Stomach smooth muscle (tissue), 2 donors: Measurements from ENCODE around the gene RNF32.

Experiments used
- H3K27ac ChIP-seq: one replicate; pipeline ENCODE4 v1.7.0; 2013; ENCODE audit warnings: mild to moderate bottlenecking, low read length, inconsistent platforms
- H3K27me3 ChIP-seq, 2 donors: one replicate each; pipeline ENCODE4 v1.7.0; 2013; ENCODE audit warnings: low read length in 2 of 2; ENCODE audit not compliant: insufficient read depth in 2 of 2, control insufficient read depth in 1 of 2
- H3K36me3 ChIP-seq, 2 donors: one replicate each; pipeline ENCODE4 v1.7.0; 2013; ENCODE audit warnings: low read length in 2 of 2; ENCODE audit not compliant: control insufficient read depth in 2 of 2, insufficient read depth in 2 of 2
- H3K4me1 ChIP-seq: one replicate; pipeline ENCODE4 v1.7.0; 2013; ENCODE audit warnings: low read length; ENCODE audit not compliant: control insufficient read depth, insufficient read depth
- H3K4me3 ChIP-seq, 2 donors: one replicate each; pipeline ENCODE4 v1.7.0; 2013; ENCODE audit warnings: low read length in 2 of 2
- H3K9ac ChIP-seq, 2 donors: one replicate each; pipeline ENCODE4 v1.7.0; 2013; ENCODE audit warnings: low read length in 2 of 2, mild to moderate bottlenecking in 1 of 2
- H3K9me3 ChIP-seq, 2 donors: one replicate each; pipeline ENCODE4 v1.7.0; 2013; ENCODE audit warnings: low read length in 2 of 2; ENCODE audit not compliant: control insufficient read depth in 2 of 2
- donor health status: healthy.
- donor health status: Pancreatic carcinoma.

Gene RNF32

DNA sequence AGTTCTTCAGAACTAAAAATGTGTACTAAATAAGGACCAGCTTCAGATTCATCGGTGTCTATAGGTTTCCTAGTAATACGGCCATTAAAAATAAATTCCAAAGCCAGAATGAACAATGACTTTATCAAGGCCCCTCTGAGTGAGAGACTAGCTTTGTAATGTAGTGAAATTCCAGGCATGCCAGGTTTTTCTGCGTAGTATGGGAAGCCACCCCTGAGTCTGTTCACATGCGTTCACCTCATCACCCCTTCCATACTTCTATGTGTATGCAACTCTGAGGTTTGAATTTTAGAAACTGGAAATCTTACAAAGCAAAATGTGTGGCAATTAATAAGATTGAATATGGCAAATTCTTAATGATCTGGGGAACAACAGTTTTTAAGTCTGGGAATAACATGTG lies 24.5 kb downstream of the RNF32 start:
- no peak overlapping the region for H3K27ac ChIP-seq
- H3K36me3 ChIP-seq: peaks cover 0 to 3% of the 10 kb centered on the region in 2 donors
- no peak overlapping the region for H3K4me3 ChIP-seq
- H3K27me3 ChIP-seq: no peaks in the 10 kb centered on the region
- H3K9me3 ChIP-seq: no peaks in the 10 kb centered on the region
- H3K9ac ChIP-seq: no peak overlapping the region
- H3K4me1 ChIP-seq: no peaks in the 10 kb centered on the region

DNA sequence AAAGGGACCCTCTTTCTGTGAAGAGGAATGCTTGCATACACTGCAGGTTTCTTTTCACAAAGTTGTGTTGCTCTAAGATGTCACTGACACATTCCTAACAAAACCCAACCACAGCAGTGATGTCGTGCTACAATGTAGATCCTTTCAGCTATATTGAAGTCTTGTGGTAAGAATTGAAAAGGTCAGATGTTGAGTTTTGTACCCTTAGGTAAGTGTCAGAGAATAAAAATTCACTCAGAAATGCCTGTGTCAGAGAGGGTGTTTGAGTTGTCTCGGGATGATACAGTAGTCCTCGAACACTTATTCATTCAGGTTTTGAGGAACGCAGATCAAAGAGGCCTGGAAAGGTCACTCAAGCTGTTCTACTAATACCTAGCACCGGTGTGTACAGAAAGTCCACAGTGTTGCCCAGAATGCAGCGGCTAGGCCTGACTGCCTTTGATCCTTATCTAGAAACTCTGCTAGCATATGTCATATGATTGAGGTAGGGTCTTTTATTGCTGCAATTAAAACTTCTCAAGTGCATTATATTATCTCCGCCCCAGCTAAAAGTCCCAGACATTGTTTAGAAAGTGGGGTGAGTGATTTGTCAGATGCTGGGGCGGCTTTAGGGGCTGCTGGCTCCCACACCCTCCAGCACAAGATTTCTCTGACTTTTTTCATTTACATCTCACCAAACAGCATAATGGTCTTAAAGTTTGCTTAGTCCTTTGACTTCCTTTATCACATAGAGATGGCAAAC lies 26.0 kb downstream of the RNF32 start:
- H3K4me1 ChIP-seq: no peaks in the 10 kb centered on the region
- H3K9me3 ChIP-seq: no peaks in the 10 kb centered on the region
- H3K4me3 ChIP-seq: no peak overlapping the region
- H3K36me3 ChIP-seq: peaks cover 0 to 3% of the 10 kb centered on the region in 2 donors
- H3K9ac ChIP-seq: no peak overlapping the region
- H3K27me3 ChIP-seq: no peaks in the 10 kb centered on the region
- H3K27ac ChIP-seq: no peak overlapping the region

DNA sequence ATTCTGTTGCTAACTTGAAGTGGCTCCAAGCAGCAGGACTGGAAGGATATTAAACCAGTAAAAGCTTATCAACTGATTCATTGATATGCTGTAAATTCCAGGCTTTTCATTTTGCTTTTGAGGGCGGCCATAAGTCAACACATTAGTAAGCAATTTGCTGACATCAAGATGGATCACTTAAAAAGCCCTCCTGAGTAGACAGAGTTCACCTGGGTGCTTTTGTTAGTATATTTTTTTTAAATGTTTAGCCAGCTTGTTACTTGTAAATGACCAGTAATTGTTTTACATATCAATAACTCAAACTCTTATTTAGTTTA lies 26.5 kb downstream of the RNF32 start:
- H3K27ac ChIP-seq: no peak overlapping the region

DNA sequence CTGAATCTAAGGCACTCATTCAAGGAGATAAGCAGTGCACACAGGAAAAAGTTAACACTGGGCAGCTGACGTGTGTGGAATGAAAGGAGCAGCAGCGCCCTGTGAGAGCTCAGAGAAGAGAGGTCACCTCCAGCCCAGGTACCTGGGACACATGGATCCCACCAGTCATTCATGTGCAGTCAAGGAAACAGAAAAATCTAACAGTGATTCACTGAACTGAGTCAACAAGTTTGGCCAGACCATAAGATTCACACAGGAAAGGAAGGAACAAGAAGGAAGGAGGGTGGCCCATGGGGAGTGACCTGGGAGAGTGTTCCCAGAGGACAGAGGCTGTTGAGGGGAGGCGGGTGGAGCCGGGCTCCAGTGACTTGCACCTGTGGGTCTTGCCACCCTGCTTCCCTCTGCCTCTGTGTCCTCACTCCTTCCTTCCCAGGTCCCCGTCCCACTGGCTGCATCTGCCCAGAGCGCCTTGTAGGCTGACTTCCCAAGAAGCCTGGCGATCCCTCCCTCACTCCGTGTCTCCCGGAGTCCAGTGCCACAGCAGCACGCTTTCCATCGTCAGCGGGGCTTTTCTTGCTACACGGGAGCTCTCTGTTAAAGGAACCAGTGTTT lies 27.7 kb downstream of the RNF32 start:
- no peak overlapping the region for H3K27ac ChIP-seq
- H3K27me3 ChIP-seq: no peaks in the 10 kb centered on the region
- H3K4me3 ChIP-seq: no peak overlapping the region
- peaks cover 0 to 6% of the 10 kb centered on the region in 2 donors for H3K36me3 ChIP-seq
- no peak overlapping the region for H3K9ac ChIP-seq
- H3K9me3 ChIP-seq: no peaks in the 10 kb centered on the region
- no peaks in the 10 kb centered on the region for H3K4me1 ChIP-seq

More for the DNA sequence above, 26.5 kb downstream of the RNF32 start:
- no peaks in the 10 kb centered on the region for H3K27me3 ChIP-seq
- H3K4me1 ChIP-seq: no peaks in the 10 kb centered on the region
- no peak overlapping the region for H3K4me3 ChIP-seq
- H3K9me3 ChIP-seq: no peaks in the 10 kb centered on the region
- no peak overlapping the region for H3K9ac ChIP-seq
- H3K36me3 ChIP-seq: peaks cover 0 to 3% of the 10 kb centered on the region in 2 donors

DNA sequence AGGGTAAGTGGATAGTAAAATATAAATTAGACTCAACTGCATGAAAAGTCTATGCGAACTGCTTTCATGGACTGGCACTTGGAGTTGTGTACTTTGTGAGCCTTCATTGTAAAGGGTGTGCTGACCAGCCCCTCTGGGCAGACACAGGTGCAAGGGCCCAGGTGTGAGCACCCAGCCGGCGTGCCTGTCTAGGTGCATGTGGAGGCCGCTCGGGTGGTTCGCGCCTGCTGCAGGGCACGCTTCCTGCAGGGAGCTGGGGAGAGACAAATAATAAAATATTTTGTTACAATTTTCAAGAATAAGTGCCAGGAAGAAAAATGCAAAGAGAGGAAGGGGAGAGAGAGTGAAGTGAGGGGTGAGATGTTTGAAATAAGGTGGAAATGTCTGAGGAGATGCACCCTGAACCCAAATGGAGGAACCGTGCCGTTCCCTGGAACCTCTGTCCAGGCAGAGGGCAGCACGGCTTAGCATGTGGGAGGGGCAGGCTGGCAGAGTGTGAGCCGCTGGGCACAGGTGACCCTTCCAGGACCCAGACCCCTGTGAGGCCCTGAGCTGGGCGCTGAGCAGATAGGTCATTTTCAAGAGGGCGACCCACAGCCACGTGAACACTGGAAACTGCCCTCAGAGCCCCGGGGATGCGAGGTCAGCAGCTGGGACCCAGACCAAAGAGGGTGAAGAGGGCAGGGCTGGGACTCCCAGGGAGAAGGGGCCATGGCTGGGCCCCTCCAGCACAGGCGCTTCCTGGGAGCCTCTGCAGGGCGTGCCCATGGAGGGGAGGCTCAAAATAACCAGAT lies 28.7 kb downstream of the RNF32 start:
- Histone ChIP-seq H3K27ac (no peak overlapping the region), H3K36me3 (peaks cover 0 to 8% of the 10 kb centered on the region in 2 donors), H3K4me1 (no peaks in the 10 kb centered on the region), H3K4me3 (no peak overlapping the region), H3K27me3 (no peaks in the 10 kb centered on the region), H3K9ac (no peak overlapping the region), H3K9me3 (no peaks in the 10 kb centered on the region)

DNA sequence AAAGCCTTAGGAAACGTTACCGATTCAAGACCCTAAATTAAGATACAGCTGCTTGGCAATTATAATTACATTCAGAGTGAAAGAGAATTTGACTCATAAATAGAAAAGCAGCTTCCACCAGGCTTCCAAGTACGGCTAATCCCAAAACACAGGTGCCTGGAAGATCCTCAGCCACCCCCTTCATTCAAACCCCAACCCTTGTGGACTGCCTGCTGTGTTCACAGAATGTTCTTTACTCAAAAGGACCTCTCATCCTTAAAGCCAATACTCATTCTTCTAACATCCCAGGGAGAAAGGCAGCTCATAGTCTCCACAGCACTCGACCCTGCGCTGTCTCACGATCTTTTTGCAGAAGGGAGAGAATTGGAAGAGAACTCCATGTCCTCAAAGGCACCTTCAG lies 32.9 kb downstream of the RNF32 start:
- Histone ChIP-seq H3K4me3 (no peak overlapping the region), H3K9me3 (no peaks in the 10 kb centered on the region), H3K36me3 (peaks cover 6 to 26% of the 10 kb centered on the region in 2 donors), H3K27me3 (no peaks in the 10 kb centered on the region), H3K27ac (no peak overlapping the region), H3K4me1 (no peaks in the 10 kb centered on the region), H3K9ac (no peak overlapping the region)

DNA sequence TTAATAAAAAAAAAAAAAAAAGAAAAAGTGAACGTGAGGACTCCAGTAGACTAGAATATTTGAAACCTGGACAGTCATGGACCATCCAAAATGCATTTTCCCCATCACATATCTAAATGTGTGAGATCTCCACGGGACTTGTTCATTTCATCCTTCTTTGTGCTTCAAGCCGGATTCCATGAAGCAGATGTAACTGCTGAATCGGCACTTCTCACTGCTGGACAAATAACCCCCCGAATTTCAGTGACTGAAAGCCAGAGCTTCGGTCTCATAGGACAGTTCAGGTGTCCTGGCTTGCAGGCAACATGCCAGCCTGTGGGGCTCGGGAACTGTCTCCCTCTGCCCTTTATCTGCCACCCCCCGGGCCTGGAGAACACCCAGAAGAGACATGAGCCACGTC lies 33.3 kb downstream of the RNF32 start:
- no peaks in the 10 kb centered on the region for H3K9me3 ChIP-seq
- peaks cover 6 to 28% of the 10 kb centered on the region in 2 donors for H3K36me3 ChIP-seq
- H3K27ac ChIP-seq: no peak overlapping the region

DNA sequence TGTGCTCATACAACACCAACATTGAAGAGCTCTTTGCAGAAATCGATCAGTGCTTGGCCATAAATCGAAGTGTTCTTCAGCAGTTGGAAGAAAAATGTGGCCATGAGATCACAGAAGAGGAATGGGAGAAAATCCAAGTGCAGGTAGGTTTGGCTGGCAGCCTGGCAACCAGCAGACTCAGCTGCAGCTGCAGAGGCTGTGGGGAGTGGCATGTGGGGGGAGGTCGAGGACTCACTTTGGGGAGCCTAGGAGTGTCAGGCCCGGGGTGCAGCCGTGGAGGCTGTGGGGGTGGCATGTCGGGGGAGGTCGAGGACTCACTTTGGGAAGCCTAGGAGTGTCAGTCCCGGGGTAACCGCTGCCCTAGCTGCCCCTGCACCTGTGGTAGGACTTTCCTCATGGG lies 35.1 kb downstream of the RNF32 start:
- no peaks in the 10 kb centered on the region for H3K4me1 ChIP-seq
- H3K9ac ChIP-seq: no peak overlapping the region
- no peaks in the 10 kb centered on the region for H3K27me3 ChIP-seq
- no peak overlapping the region for H3K27ac ChIP-seq
- H3K9me3 ChIP-seq: no peaks in the 10 kb centered on the region
- H3K36me3 ChIP-seq: peaks cover 6 to 34% of the 10 kb centered on the region in 2 donors
- H3K4me3 ChIP-seq: no peak overlapping the region

More for the DNA sequence above, 33.3 kb downstream of the RNF32 start:
- Histone ChIP-seq H3K9ac (no peak overlapping the region), H3K27me3 (no peaks in the 10 kb centered on the region), H3K4me1 (no peaks in the 10 kb centered on the region), H3K4me3 (no peak overlapping the region)

DNA sequence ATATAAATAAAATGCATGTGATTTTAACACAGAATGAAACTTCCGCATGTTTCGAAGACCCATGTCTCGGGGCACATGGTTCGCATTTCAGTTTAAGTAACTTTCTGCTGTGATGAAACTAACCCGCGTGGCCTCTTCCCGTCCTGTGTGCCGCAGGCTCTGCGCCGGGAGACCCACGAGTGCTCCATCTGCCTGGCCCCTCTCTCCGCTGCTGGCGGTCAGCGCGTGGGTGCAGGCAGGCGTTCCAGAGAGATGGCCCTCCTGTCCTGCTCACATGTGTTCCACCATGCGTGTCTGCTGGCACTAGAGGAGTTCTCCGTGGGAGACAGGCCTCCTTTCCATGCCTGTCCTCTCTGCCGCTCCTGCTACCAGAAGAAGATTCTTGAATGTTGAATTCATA lies 35.7 kb downstream of the RNF32 start:
- Histone ChIP-seq H3K4me3 (no peak overlapping the region), H3K9me3 (no peaks in the 10 kb centered on the region), H3K36me3 (peaks cover 6 to 34% of the 10 kb centered on the region in 2 donors), H3K27ac (no peak overlapping the region), H3K9ac (no peak overlapping the region), H3K27me3 (no peaks in the 10 kb centered on the region), H3K4me1 (no peaks in the 10 kb centered on the region)

DNA sequence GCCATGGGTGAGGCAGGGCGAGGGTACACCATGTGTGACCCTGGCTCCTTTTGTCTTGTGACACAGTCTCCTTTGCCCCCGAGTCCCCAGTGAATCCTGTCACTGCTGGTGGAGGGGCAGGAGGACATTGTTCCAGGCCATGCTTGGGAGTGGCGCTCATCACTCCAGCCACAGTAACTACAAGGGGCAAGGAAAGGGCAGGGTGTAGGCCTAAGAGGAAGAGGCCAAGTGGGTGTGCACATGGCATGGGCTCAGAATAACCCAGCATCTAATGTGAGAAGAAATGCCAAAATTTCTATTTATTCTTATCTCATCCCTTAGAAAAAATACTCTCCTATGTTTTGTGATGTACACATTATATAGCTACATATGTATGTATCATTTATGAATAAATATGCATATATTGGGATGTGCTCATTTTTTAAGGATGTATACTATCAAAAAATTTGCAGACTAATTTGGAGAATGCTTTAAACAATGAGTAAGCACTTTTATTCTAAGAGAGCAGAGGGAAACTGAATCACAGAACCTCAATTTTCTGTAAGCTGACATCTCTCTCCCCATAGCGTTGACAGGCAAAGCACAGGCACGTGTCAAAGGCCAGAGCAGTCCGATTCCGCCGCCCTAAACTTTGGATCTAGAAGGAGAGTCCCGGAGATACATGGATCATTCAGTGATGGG lies 36.9 kb downstream of the RNF32 start:
- Histone ChIP-seq H3K4me1 (no peaks in the 10 kb centered on the region), H3K36me3 (peaks cover 11 to 34% of the 10 kb centered on the region in 2 donors), H3K9ac (no peak overlapping the region), H3K27me3 (no peaks in the 10 kb centered on the region), H3K27ac (no peak overlapping the region), H3K4me3 (no peak overlapping the region), H3K9me3 (no peaks in the 10 kb centered on the region)
